ENCODE measurements around the gene FSTL5.

The FSTL5 gene

DNA sequence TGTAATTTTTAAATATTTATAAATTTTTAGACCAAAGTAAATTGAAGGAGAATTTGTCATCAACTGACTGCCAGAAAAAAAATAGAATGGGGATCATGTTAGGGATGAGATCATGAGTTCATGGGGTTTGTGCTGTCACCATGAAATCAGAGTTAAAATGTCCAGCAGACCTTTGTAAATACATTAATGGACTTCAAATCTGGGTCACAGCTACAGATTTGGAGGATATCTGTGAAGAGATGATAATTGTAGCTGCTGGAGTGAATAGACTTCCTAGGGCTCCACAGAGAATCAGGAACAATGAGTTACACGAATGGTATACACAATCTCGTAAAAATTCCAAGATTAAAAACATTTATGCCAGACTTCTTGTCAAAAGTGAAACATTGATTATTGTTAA, 6.6 kb downstream of the FSTL5 start:
- TF ChIP-seq, protein P1, sequence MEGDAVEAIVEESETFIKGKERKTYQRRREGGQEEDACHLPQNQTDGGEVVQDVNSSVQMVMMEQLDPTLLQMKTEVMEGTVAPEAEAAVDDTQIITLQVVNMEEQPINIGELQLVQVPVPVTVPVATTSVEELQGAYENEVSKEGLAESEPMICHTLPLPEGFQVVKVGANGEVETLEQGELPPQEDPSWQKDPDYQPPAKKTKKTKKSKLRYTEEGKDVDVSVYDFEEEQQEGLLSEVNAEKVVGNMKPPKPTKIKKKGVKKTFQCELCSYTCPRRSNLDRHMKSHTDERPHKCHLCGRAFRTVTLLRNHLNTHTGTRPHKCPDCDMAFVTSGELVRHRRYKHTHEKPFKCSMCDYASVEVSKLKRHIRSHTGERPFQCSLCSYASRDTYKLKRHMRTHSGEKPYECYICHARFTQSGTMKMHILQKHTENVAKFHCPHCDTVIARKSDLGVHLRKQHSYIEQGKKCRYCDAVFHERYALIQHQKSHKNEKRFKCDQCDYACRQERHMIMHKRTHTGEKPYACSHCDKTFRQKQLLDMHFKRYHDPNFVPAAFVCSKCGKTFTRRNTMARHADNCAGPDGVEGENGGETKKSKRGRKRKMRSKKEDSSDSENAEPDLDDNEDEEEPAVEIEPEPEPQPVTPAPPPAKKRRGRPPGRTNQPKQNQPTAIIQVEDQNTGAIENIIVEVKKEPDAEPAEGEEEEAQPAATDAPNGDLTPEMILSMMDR (IDR thresholded peaks at IDR 0.05; ENCODE audit: extremely low read depth, missing control alignments) = no peak
- DNase-seq (ENCODE audit: low spot score) = no peak

DNA sequence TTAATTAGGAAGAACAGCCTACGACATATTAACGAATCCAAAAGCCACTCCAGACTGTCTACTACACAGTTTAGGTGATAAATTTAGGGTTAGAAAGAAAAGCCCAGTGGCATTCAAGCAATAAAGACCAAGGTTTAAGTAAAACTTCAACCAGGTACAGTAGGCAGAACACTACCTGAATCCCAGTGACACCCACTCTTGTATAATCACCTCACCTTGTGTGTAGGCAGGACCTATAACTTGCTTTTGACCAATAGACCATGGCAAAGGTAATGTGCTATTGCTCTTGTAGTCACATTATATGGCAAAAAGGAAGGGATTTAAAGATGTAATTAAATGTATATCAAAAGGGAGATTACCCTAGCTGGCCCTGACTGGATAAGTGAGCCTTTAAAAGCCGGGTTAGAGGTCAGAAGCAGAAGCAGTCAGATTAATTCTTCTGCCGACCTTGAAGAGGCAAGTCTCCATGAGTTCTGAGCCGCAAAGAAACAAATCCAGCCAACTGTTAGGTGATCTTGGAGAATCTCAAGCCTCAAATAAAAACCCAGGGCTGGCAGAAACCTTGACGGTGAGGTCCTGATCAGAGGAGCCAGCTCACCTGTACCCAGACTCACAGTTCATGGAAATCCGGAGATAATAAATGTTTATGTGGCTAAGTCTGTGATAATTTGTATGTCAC, 8.8 kb downstream of the FSTL5 start:
- TF ChIP-seq, protein P1 (IDR thresholded peaks at IDR 0.05; ENCODE audit: extremely low read depth, missing control alignments) = no peak

DNA sequence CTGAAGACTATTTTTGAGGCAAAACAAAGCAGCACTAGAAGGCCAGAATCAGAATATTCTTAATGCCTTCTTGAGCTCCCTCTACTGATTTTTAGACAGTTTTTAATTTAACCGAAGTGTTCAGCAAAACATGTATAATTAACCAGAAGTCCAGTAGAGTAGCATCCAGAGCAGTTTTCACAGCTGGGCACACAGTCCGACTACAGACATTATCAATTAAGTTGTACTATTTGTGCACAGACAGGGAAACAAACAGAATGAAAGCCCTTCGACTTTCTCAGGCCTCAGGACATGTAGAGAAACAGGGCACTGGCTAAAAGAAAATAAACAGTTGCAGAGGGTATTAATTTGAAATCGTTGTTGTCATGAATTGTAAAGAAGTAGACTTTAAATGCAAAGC, 11.9 kb downstream of the FSTL5 start:
- TF ChIP-seq, protein P1 (IDR thresholded peaks at IDR 0.05; ENCODE audit: extremely low read depth, missing control alignments) = no peak
- DNase-seq (ENCODE audit: low spot score) = no peak

More for the DNA sequence above, 8.8 kb downstream of the FSTL5 start:
- no peak for DNase-seq (ENCODE audit: low spot score)

DNA sequence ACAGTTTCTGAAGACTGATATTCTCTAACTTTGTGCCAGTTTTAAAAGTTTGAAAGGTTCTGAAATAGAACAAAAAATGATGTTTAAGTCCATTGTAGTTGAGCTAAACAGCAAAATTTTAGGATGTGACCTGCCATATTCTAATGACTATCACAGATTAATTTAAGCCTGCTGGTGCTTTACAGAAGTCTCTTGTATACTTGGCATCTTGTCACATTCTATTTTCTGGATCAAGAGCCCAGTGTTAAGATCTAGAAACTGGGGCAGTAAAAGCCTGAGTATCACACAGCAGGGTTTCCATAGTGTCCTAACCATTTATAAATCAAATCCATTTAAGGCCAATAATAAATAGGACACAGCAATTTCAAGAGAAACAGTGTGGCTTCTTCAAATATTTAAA, 12.4 kb downstream of the FSTL5 start:
- TF ChIP-seq, protein P1 (IDR thresholded peaks at IDR 0.05; ENCODE audit: extremely low read depth, missing control alignments) = no peak
- no peak for DNase-seq (ENCODE audit: low spot score)

DNA sequence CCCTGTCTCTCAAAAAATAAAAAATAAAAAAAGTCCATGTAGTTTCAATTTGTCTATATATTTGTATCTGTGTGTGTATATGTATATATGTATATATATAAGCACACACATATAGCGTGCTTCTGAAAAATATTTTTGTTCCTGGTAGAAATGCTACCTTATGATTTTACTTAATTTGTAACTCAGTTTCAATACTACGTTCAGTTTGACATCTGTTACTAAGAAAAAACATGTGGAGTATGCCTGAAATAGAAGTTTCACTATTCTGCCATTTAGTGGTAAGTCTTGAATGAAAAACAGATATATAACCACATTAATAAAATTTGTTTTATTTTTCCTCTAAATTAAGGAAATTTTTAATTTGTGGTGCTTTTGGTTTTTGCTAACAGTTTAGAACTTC, 14.2 kb downstream of the FSTL5 start:
- no peak for DNase-seq (ENCODE audit: low spot score)
- TF ChIP-seq, protein P1 (IDR thresholded peaks at IDR 0.05; ENCODE audit: extremely low read depth, missing control alignments) = no peak

DNA sequence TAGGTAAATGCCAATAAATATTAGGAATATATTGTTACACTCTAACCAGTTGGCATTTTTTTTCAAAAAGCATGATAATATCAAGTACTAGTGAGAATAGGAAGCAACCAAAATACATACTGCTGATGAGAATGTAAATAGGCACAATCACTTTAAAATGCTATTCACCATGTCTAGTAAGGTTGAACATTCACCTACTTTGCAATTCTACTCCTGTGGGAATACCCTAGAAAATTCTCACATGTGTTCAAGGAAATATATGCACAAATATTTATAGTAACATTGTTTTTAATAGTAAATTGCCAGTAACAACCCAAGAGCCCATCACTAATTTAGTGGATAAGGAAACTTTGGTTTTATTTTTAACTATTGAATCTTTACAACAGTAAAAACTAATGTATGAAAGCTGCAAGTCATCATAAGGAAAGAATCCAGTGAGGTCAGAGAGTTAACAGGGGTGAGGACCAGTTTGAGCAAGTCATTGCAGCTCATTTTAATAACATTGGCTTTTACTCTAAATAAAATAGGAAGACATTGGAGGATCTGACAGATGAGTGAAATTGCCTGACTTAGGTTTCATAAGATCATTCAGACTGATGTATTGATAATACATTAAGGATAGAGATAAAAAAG, 23.6 kb downstream of the FSTL5 start:
- TF ChIP-seq, protein P1 (IDR thresholded peaks at IDR 0.05; ENCODE audit: extremely low read depth, missing control alignments) = no peak
- DNase-seq (ENCODE audit: low spot score) = no peak

DNA sequence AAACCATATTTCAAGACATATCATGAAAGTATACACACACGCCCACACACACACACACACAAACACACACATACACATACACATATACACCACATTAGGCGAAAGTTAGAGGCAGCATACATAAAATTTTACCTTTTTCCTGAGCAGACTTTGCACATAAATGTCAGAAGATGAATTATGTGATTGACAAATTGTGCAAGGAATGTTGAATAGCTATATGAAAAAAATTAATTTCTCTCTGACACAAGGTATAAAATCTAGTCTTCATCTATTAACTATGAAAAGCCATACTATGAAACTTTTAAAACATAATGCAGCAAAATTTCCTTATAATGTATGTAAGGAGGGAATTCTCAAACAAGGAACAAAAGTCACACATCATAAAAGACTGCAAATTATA, 24.4 kb downstream of the FSTL5 start:
- TF ChIP-seq, protein P1 (IDR thresholded peaks at IDR 0.05; ENCODE audit: extremely low read depth, missing control alignments) = no peak
- no peak for DNase-seq (ENCODE audit: low spot score)

Measured in GM20000 (cell line).